ENCODE measurements around the gene CDH12. TPM values are rescaled to one million over a fixed set of nuclear protein-coding genes. Genes with fewer than 3 reads are reported as not detected.

The CDH12 gene
- total RNA-seq, 2 experiments from 2014 or later: not detected

DNA sequence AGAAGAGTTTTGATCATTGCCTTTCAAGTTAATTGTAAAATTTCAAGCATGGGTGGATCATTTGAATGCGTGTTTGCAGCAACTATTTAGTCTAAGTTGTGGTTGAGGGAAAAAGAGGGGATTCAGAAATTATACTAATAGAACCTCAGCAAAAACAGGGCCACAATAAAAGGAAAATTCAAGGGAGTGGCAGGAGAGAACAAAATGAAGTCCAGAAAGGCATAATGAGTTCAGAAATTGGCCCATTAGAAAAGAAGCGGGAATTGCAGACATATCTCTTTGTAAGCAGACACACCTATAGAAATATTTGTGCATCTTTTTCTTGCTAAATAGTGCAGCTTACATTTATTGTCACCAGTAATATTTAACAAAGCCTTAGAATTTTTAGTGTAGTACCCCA lies 960.0 kb downstream of the CDH12 start:
- POLR2A ChIA-PET: no interaction called here
- CTCF ChIA-PET: no interaction called here

DNA sequence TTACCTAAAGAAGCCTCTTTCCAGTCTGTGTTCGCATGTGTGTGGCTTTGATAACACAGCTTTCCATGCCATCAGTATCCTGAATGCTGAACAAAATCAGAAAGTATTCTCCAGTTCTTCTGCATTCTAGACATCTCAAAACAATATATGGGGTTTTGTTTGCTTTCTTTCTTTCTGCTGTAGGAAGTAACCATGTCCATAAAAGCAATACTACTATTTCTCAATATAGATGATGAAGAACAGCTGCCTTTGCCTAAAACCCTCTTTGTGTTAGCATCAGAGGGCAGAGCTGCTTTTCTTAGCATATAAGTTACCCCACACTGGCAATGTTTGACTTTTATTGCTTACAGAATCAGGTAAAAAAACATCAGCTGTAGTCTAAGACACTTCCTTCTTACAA lies 963.6 kb downstream of the CDH12 start:
- CTCF ChIA-PET: no interaction called here

DNA sequence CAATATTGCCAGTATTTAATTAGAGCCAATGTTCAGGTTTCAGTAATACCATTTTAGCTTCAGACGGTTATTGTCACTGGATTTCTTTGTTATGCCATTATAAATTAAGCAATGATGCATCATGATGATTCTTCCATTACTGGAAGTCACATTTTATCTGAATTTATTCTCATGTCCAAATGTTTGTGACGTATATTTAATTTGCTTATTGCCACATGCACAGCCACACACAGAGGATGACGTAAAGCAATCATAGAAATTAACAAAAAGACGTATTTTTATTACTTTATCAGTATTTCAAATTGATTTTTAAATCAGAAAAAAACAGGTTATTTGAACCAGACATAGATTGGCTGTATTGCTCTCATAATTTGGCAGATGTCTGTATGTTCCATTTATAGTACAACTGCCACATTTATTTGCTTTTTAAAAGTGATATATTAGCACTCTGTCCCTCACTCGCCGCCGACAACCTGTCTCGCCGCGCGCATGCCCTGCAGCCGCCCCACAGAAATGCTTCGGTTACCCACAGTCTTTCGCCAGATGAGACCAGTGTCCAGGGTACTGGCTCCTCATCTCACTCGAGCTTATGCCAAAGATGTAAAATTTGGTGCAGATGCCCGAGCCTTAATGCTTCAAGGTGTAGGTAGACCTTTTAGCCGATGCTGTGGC lies 970.9 kb downstream of the CDH12 start:
- ChIA-PET POLR2A (no interaction called here), CTCF (no interaction called here)

More for the DNA sequence above, 963.6 kb downstream of the CDH12 start:
- POLR2A ChIA-PET: no interaction called here

DNA sequence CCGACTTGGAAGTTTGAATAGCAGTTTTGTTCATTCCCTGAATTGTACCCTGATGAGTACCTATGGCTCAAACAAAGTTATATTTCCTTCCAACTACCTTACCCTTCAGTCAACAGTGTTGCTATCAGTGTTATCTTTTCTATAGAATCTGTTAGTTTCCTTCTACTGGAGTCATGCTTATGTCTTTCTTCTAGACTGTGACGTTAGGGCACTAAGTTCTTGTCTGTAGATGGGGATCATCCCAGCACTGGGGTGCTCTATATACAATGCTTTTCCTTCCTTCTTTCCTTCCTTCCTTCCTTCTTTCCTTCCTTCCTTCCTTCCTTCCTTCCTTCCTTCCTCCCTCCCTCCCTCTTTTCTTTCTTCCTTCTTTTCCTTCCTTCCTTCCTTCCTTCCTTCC lies 973.0 kb downstream of the CDH12 start:
- POLR2A ChIA-PET: no interaction called here
- CTCF ChIA-PET: no interaction called here

DNA sequence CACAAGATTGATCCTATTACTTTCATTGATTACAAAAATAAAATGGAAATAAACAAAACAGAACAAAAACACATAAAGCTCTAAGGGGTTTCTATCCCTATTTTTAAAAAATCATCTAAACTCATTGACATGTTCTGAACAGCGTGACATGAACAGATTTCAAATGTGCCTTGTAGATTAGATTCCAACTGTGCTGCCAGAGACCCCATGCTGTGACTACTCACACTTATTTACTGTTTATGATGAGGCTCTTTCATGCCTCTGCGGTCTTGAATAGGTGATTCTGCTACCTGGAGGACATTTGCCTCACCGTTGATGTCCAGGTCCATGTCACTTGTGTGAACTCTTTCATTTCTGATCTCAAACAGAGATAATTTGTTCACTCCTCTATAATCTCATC lies 990.2 kb downstream of the CDH12 start:
- POLR2A ChIA-PET: no interaction called here
- CTCF ChIA-PET: no interaction called here

DNA sequence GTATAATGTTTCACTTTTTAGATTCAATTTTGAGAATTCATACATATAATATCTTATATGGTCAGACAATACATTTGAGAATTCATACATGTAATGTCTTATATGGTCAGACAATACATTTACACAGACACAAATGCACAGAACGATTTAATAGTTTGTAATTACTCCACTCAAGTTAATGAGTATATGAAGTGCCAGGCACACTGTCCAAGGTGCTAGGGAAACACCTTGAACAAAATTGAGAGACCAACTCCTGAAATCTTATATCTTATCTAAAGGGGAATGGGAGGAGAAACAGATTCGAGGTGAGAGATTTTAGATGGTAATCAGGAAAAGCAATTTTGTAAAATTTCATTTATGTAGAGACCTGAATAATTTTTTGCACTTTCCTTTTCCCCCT lies 994.7 kb downstream of the CDH12 start:
- POLR2A ChIA-PET: no interaction called here
- CTCF ChIA-PET: no interaction called here

DNA sequence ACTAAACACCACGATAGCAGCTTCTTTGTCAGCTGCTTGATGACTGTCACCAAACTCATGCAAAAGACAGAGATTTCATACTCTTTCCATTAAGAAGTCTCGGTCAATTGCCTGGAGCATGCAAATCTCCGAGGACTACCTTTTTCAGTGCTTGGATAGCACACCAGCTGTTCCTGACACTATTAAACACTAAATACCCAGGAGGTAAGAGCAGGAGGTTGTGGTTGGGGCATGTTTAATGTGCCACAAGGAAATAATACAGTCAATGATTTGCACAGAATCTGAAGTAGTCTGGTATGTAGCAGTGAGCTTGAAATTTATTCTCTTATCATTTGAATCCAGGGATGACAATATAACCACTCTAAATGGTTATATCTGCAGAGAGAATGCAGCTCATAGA lies 996.2 kb downstream of the CDH12 start:
- CTCF ChIA-PET: no interaction called here
- POLR2A ChIA-PET: no interaction called here

DNA sequence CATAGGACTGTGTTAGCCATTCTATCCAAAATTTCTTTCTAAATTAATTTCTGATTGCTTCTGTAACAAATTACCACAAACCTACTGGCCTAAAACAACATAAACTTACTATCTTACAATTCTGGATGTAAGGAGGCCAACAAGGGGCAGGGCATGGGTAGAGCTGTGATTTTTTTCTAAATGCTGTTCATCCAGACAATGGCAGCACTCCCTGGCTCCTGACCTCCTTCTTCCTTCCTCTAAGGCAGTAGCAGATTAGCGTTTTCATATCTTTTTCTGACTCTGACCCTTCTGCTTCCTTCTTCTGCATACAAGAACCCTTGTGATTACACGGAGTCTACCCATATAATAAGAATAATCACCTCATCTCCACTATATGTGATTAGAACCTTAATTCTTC lies 1005.8 kb downstream of the CDH12 start:
- ChIA-PET POLR2A (no interaction called here), CTCF (no interaction called here)

DNA sequence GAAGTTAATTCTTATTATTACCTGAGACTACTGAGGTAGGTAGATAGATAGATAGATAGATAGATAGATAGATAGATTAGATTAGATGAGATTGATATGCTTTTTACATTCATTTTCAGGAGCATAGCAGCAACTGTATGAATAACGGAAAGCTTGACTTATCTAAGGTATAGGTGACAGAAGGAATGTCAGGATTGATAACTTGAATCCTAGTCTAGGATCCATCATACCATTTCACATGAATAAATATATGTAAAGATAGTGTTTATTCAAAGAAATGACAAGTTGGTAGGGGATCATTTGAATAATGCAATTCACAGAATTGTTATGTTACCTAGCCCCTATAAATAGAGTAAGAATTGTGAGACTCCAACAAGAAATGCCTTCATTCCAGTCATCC lies 1008.2 kb downstream of the CDH12 start:
- POLR2A ChIA-PET: no interaction called here
- CTCF ChIA-PET: no interaction called here

DNA sequence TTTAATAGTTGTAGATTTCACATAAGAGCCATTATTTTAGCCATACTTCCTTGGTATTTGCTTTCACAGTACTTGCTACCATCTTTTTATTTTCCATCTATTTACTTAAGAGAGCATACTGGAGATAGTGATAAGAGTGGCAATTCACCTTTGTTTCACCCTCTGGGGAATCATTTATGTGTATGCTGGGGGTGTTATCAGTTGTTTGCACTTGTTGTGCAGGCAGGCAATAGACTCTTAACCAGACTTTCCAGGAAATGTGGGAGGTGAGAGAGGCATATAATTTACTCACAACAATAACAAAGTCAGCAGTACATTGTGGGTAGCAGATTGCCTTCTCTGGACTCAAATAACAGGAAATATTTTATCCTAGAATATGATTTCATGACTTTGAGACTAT lies 1018.3 kb downstream of the CDH12 start:
- ChIA-PET CTCF (no interaction called here), POLR2A (no interaction called here)

DNA sequence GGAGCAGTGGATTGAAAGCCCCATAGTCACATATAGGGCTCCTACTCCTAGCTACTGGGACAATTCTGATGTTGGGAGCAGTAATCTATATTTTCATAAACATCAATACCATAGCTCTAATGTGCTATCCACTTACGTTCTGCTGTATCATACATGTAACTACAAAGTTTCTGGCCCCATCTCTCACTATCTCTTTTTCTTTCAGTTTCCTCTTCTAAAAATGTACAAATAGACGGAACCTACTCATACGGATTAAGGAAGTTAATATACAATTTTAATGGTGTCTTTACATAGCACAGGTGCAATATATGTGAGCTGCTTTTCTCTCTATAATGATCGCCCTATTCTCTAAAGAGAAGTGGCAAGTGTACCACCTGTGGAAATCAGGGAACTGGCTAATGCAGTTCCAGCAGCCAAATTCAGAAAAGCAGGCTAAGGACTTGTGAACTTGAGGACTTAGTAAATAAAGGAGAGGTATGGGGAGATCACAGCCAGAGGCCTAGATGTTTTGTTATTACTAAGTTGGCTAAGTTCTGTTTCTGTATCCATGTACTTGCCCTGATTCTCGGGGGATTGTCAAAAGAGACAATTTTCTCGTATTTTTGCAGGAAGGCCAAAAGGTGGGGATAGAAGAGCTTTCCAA lies 1021.9 kb downstream of the CDH12 start:
- ChIA-PET POLR2A (no interaction called here), CTCF (no interaction called here)

DNA sequence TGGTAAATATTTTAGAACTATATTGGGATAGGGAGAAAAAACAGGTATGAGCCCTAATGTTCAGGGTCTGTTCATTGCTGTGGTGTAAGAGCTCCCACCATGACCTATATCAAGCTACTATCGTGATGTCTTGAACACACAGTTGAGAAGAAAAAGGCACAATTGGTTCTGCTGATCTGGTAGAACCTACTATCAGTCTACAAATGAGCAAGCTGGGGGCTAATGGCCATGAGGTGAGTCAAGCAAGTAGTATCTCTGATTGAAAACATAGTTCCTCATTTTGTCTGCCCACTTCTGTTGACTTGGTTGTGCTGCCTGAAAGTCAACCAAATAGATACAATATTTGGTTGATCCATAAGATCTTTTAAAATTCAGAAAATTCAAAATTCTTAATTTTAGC lies 1026.3 kb downstream of the CDH12 start:
- CTCF ChIA-PET: no interaction called here
- POLR2A ChIA-PET: no interaction called here

DNA sequence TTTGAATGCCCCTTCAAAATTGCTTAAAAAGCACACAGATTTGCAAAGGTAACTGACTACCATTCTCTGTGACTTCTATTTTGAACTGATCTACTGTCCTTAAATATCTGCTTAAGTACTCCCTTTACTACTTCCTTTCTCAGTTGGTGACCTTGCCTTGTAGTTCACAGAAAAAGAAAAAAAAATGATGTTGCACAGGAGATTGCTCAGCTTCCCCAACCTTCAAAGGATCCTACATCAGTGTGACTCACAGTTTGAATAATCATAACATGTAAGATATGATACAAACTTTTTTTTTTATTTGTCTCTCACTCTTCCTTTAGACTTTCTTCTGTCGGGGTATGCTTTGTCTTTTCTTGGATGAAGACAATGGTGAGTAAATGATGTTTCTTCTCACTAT lies 1029.6 kb downstream of the CDH12 start:
- ChIA-PET POLR2A (no interaction called here), CTCF (no interaction called here)

DNA sequence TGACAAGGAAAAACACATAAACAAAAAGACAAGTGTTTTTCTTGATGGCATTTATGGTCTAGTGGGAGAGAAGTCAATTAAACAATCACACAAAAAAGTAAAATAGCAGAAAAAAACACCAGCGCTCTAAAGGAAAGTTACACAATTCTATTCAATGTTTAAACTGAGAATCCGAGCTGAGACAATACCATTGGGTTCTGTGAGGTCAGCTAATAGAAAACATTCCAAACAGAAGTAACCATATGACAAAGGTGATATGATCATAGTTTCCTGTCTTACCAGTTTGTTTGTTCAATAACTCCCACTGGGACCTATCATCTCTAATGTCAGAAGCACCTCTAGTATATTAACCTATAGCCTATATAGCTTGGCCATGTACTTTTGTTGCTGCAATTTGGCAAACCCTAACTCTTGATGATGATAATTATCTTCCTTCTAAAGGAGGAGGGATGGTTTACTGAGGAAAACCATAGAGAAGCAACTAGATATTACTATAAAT lies 1030.0 kb downstream of the CDH12 start:
- POLR2A ChIA-PET: no interaction called here
- CTCF ChIA-PET: no interaction called here

DNA sequence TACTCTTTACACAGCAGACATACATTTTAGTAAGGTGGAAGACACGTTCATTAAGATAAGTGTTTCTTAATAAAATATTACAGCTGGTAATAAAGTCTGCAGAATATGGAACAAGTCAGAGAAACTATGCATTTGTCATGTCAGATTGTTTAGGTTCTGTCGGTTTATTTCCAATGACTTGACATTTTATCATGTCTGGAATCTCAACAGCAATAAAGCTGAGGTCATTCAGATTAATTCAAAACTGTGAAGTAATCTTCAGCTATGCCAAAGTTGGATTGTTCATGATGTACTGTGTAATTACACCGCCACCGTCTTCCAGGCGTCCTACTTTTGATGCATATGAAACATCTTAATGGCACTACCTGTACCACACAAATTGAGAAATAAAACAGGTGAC lies 1032.6 kb downstream of the CDH12 start:
- CTCF ChIA-PET: no interaction called here
- POLR2A ChIA-PET: no interaction called here

DNA sequence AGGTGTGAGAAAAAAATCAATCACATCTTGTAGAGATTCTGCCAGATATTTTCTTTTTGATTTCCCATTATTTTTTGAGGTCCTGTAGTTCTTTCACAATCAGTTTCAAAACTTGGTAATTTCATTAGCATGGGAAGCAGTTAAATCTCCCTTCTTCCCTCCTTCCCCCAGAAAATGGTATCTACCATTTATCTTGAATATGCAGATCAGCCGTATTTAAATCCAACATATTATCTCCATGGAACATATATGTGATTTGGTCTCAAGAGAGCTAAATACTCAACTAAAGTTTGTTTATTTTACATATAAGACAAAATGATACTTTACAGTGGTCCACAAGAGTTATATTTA lies 1034.8 kb downstream of the CDH12 start:
- CTCF ChIA-PET: no interaction called here

DNA sequence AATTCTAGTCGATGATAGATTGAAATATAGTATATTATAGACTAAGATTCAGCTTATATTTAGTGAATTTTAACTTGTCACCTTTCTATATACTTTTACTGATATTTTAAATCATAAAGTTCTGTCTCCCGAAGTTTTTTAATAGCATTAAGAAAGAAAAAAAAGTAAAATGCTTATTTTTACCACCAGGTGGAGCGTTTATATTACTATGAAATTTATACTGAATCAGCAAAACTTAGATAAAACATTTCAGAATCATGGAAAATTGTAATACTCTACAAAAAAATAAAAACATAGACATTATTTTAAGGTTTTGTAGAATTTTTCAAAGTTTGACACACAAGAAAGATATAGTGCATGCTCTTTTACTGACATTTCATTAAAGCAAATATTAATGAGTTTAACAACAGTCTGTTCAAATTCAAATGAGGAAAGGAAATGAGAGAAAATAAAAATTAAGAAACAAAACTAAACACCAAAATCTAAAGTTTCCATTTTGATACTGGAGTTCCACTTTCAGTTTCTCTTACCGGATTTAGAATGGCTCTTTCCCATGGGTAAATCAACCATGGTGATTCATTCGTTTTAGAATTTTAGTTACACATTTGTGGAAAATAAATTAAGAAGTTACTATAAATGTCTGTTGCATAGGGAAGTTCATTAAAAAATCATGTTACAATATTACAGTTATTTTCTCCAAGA lies 1035.3 kb downstream of the CDH12 start:
- ChIA-PET CTCF (no interaction called here), POLR2A (no interaction called here)

More for the DNA sequence above, 1034.8 kb downstream of the CDH12 start:
- POLR2A ChIA-PET: no interaction called here

DNA sequence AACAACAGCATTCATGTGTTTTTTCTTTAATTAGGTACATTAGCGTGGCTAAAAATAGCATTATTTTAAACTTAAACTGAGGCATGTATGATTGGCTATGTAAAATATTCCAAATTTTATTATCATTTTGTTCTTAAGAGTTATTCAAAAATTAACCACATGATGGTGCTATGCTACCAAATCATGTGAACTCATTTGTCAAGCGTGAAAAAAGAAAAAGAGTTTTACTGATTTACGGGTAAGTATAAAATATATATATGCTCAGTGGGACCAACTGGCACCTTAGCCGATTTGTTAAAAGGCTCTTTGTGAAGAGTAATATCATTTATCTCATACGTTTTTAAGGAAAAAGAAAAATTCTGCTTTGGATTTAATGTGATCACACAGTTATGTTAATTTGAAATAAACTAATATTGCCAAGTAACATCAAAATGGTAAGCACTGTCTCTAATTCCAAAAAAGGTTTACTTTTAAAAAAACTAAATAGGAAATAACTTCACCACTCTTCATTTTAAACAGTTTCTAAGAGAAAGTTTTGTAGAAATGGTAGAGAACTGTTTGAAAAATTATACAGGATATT lies 1042.3 kb downstream of the CDH12 start:
- CTCF ChIA-PET: no interaction called here
- POLR2A ChIA-PET: no interaction called here

DNA sequence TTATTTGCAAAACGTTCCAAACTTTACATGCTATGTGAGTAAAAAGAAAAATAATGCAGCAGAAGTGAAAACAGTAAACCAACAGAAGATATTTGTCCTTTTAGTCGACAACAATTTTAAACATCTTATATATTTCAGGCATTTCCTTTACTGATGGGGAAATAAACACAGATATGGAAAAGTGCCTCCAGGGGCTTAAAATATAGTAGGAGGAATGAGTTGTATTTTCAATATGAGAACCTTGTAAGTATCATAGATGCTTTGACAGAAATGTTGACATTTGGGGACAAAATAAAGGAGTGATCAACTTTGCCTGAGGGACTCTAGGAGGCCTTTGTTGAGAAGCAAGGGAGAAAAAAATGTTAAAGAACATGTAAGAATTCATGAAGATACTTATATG lies 1043.5 kb downstream of the CDH12 start:
- CTCF ChIA-PET: no interaction called here
- POLR2A ChIA-PET: no interaction called here

DNA sequence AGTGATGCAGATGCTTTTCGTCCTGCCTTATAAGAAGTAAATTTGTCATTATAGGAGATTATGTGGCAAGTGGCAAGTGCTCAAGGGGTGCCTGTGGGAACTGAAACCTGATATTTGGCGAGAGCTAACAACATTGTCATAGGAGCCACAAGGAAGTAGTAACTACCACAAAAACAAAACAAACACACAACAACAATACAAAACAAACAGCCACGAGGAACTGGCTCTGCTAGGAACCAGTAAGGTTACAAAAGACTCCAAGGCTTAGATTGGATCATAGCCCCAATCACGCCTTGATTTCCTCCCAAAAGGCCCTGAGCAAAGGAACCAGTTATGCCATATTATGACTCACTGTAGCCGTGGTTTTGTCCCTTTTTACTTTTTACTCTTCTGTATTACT lies 1045.2 kb downstream of the CDH12 start:
- CTCF ChIA-PET: no interaction called here
- POLR2A ChIA-PET: no interaction called here

DNA sequence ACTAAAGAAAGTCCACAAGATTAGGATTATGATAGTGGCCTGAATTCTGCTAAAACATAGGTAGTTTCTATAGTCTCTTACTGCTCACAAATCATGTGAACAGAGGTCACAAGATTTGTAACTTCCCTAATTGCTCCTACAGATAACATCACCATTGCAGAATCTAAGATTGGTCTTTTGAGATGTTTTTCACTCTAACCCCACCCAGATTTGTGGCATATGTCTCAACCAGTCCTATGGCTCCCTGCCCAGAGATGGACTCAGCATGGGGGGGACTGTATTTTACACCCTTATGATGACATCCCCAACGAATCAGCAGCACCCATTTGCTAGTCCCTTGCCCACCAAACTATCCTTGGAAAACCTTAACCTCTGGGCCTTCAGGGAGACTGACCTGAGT lies 1046.2 kb downstream of the CDH12 start:
- POLR2A ChIA-PET: no interaction called here

DNA sequence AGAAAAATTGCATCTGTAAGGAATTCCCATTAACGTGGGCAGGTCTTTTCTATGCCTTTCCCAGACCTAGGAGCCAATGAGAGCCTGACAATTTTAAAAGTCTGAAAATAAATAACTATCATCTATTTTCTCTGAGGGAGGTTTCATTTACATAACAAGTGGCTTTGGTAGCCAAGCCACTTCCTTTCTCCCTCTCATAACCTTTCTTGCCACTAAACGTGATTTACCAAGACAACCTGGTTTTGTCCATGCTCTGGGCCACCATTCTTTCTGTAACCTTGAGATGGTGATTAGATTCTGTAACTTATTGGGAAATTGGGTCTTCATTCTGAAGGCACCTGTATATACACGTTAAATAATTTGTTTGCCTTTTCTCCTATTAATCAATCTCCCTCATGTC lies 1046.9 kb downstream of the CDH12 start:
- ChIA-PET CTCF (no interaction called here), POLR2A (no interaction called here)

More for the DNA sequence above, 1046.2 kb downstream of the CDH12 start:
- CTCF ChIA-PET: no interaction called here

Measured in activated CD8-positive, alpha-beta memory T cell treated with anti-CD3 and anti-CD28 coated beads for 36 hours (primary cell).